ENCODE data around the gene DCC. TPM values are rescaled to one million over a fixed set of nuclear protein-coding genes. Genes with fewer than 3 reads are reported as not detected.

The DCC gene
- total and polyA plus RNA-seq, 2 donors from 2014 or later, result 3.9 TPM; not detected in 1

DNA sequence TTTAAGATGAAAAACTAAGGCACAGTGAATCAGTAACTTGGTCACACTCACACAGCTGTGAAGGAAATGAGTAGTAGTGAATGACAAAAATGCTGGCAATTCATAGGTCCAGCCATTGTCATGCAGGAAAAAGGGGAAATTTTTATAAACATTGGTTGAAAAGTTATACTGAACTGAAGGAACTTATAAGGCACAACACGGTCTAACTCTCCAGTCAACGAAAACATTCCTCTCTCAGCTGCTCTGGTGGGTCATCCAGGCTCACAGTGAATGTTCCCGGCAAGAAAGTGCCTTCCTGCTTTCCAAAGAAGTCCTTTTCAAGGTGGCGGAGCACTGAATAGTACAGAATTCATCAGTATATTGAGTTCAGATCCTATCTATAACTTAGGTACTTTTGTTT lies 476.1 kb downstream of the DCC start:
- H3K4me1 ChIP-seq (ENCODE audit: control insufficient read depth in 2 of 3, insufficient read depth in 2 of 3, low read depth in 1 of 3, low read length in 3 of 3), result no peaks in the 10 kb centered on the region
- no peak overlapping the region for H3K27ac ChIP-seq (ENCODE audit: low read depth in 2 of 2, low read length in 2 of 2)
- H3K27me3 ChIP-seq (ENCODE audit: control insufficient read depth, insufficient read depth, low read length), result no peaks in the 10 kb centered on the region
- no peak overlapping the region for H3K4me3 ChIP-seq (ENCODE audit: low read length in 3 of 3)
- no peaks in the 10 kb centered on the region for H3K36me3 ChIP-seq (ENCODE audit: control insufficient read depth in 2 of 3, insufficient read depth in 3 of 3, low read length in 3 of 3)
- no peak for DNase-seq
- intact Hi-C loops (cut with DNase I), result no loop called here
- H3K9ac ChIP-seq (ENCODE audit: low read length in 3 of 3), result no peak overlapping the region
- no peak for FAIRE-seq
- H3K9me3 ChIP-seq (ENCODE audit: control insufficient read depth in 2 of 3, insufficient read depth in 1 of 3, low read length in 3 of 3), result no peaks in the 10 kb centered on the region
- TF ChIP-seq, protein P1, sequence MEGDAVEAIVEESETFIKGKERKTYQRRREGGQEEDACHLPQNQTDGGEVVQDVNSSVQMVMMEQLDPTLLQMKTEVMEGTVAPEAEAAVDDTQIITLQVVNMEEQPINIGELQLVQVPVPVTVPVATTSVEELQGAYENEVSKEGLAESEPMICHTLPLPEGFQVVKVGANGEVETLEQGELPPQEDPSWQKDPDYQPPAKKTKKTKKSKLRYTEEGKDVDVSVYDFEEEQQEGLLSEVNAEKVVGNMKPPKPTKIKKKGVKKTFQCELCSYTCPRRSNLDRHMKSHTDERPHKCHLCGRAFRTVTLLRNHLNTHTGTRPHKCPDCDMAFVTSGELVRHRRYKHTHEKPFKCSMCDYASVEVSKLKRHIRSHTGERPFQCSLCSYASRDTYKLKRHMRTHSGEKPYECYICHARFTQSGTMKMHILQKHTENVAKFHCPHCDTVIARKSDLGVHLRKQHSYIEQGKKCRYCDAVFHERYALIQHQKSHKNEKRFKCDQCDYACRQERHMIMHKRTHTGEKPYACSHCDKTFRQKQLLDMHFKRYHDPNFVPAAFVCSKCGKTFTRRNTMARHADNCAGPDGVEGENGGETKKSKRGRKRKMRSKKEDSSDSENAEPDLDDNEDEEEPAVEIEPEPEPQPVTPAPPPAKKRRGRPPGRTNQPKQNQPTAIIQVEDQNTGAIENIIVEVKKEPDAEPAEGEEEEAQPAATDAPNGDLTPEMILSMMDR (IDR thresholded peaks at IDR 0.05; ENCODE audit: borderline replicate concordance, extremely low read depth, insufficient read depth), result no peak

DNA sequence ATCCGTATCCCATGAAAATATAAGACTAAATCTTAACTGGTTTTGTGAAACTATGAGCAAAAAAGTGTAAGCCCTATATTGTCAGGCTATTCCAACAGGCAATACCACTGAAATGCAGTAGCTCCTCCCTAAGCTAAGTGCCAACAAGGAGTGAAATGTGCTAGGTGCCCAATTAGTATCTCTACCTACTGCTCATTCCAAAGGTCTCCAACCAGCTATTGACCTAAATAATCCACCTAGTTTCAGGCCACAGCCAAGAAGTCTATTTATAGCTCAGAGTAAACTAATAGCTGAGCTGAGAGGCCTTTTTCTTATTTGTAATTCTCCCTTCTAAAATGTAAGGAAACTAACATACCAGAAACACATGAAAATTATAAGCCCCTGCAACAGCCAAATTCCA lies 482.2 kb downstream of the DCC start:
- no peak overlapping the region for H3K9ac ChIP-seq (ENCODE audit: low read length in 3 of 3)
- no peaks in the 10 kb centered on the region for H3K36me3 ChIP-seq (ENCODE audit: control insufficient read depth in 2 of 3, insufficient read depth in 3 of 3, low read length in 3 of 3)
- H3K4me1 ChIP-seq (ENCODE audit: control insufficient read depth in 2 of 3, insufficient read depth in 2 of 3, low read depth in 1 of 3, low read length in 3 of 3), result no peaks in the 10 kb centered on the region
- H3K9me3 ChIP-seq (ENCODE audit: control insufficient read depth in 2 of 3, insufficient read depth in 1 of 3, low read length in 3 of 3), result no peaks in the 10 kb centered on the region
- no peak for DNase-seq
- H3K27me3 ChIP-seq (ENCODE audit: control insufficient read depth, insufficient read depth, low read length), result no peaks in the 10 kb centered on the region
- TF ChIP-seq, protein P1 (IDR thresholded peaks at IDR 0.05; ENCODE audit: borderline replicate concordance, extremely low read depth, insufficient read depth), result no peak
- no peak overlapping the region for H3K4me3 ChIP-seq (ENCODE audit: low read length in 3 of 3)
- no peak overlapping the region for H3K27ac ChIP-seq (ENCODE audit: low read depth in 2 of 2, low read length in 2 of 2)
- FAIRE-seq, result no peak
- intact Hi-C loops (cut with DNase I), result no loop called here

DNA sequence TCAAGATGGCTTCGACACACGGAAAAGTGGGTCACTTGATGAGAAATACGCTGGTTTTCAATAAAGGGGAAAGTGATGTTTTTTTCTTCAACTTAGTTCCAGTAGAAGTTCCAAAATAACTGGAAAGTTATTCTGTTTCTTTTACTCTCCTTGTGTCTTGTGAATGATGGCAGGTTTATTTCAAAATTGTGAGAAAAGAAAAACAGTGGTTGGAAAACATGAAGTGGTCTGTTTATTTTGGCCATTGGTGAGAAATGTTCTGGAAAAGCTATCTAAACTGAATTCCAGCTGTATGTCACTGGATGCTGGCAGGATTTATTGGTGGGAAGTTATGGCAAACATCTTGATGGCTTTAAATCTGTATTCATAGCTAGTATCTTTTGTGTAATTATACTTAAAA lies 484.1 kb downstream of the DCC start:
- FAIRE-seq (no peak), DNase-seq (peak in 2 of 5 donors; percentile 16 to 41)
- intact Hi-C loops (cut with DNase I), result no loop called here
- Histone ChIP-seq H3K27ac (ENCODE audit: low read depth in 2 of 2, low read length in 2 of 2) (no peak overlapping the region), H3K9ac (ENCODE audit: low read length in 3 of 3) (no peak overlapping the region), H3K36me3 (ENCODE audit: control insufficient read depth in 2 of 3, insufficient read depth in 3 of 3, low read length in 3 of 3) (no peaks in the 10 kb centered on the region), H3K4me3 (ENCODE audit: low read length in 3 of 3) (no peak overlapping the region), H3K9me3 (ENCODE audit: control insufficient read depth in 2 of 3, insufficient read depth in 1 of 3, low read length in 3 of 3) (no peaks in the 10 kb centered on the region), H3K4me1 (ENCODE audit: control insufficient read depth in 2 of 3, insufficient read depth in 2 of 3, low read depth in 1 of 3, low read length in 3 of 3) (no peaks in the 10 kb centered on the region), H3K27me3 (ENCODE audit: control insufficient read depth, insufficient read depth, low read length) (no peaks in the 10 kb centered on the region)
- TF ChIP-seq, protein P1 (IDR thresholded peaks at IDR 0.05; ENCODE audit: borderline replicate concordance, extremely low read depth, insufficient read depth), result no peak

DNA sequence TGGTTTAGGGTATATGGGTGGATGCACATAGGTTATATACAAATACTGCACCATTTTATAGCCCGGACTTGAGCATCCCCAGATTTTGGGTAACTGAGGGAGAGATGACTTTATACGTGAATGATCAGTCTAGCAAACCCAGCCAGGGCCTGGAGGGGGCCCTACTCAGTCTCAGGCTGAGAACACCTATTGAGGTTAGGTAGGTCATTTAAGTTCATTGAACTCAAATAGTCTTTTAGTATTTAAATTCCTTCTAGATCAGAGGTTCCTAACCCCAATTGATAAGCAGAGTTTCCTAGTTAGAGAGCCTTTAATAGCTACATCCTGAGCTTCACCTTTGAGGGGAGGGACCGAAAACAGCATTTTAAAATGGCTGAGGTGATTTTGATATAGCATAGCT lies 487.0 kb downstream of the DCC start:
- FAIRE-seq (no peak), DNase-seq (no peak)
- no peaks in the 10 kb centered on the region for H3K36me3 ChIP-seq (ENCODE audit: control insufficient read depth in 2 of 3, insufficient read depth in 3 of 3, low read length in 3 of 3)
- H3K9ac ChIP-seq (ENCODE audit: low read length in 3 of 3), result no peak overlapping the region
- H3K9me3 ChIP-seq (ENCODE audit: control insufficient read depth in 2 of 3, insufficient read depth in 1 of 3, low read length in 3 of 3), result no peaks in the 10 kb centered on the region
- H3K27ac ChIP-seq (ENCODE audit: low read depth in 2 of 2, low read length in 2 of 2), result no peak overlapping the region
- no peak overlapping the region for H3K4me3 ChIP-seq (ENCODE audit: low read length in 3 of 3)
- TF ChIP-seq, protein P1 (IDR thresholded peaks at IDR 0.05; ENCODE audit: borderline replicate concordance, extremely low read depth, insufficient read depth), result no peak
- H3K27me3 ChIP-seq (ENCODE audit: control insufficient read depth, insufficient read depth, low read length), result no peaks in the 10 kb centered on the region
- H3K4me1 ChIP-seq (ENCODE audit: control insufficient read depth in 2 of 3, insufficient read depth in 2 of 3, low read depth in 1 of 3, low read length in 3 of 3), result no peaks in the 10 kb centered on the region
- intact Hi-C loops (cut with DNase I), result no loop called here

Data from kidney (tissue), 14 donors.